GM12878 (cell line): ENCODE measurements around the gene YY1. TPM values are rescaled to one million over a fixed set of nuclear protein-coding genes. Genes with fewer than 3 reads are reported as not detected.

Source experiments
- CBFB ChIP-seq: IDR thresholded peaks from 2 replicates; pipeline ENCODE4 v1.6.1; 2016; ENCODE audit warnings: antibody characterized with exemption, low read depth
- CREB1 ChIP-seq: IDR thresholded peaks from 2 replicates; pipeline ENCODE4 v1.6.1; 2012; ENCODE audit warnings: low read depth, mild to moderate bottlenecking, inconsistent platforms
- ELK1 ChIP-seq: IDR thresholded peaks from 2 replicates; pipeline ENCODE4 v1.6.1; 2012; ENCODE audit warnings: low read depth, low read length, improper control_type of control experiment
- FOXK2 ChIP-seq: fragments of 450-650 bp; IDR thresholded peaks from 2 replicates; pipeline ENCODE4 v1.6.1; 2017; ENCODE audit warnings: mild to moderate bottlenecking, moderate library complexity
- KDM1A ChIP-seq: fragments of 200-600 bp; sonication (generic); IDR thresholded peaks from 2 replicates; pipeline ENCODE4 v1.6.1; 2016; ENCODE audit warnings: borderline replicate concordance
- MTA3 ChIP-seq: IDR thresholded peaks from 2 replicates; pipeline ENCODE4 v1.6.1; 2012; ENCODE audit warnings: low read length, inconsistent platforms, borderline replicate concordance
- NFIC ChIP-seq: IDR thresholded peaks from 2 replicates; pipeline ENCODE4 v1.6.1; 2012; ENCODE audit warnings: low read depth, mild to moderate bottlenecking, inconsistent platforms, low read length, moderate library complexity
- POLR2AphosphoS2 ChIP-seq: IDR thresholded peaks from 2 replicates; pipeline ENCODE4 v1.6.1; 2011; ENCODE audit warnings: low read depth, mild to moderate bottlenecking, low read length, improper control_type of control experiment, moderate library complexity
- POU2F2 ChIP-seq: IDR thresholded peaks from 3 replicates; pipeline ENCODE4 v1.6.1; 2011; ENCODE audit warnings: low read depth, mild to moderate bottlenecking, low read length, borderline replicate concordance
- RAD21 ChIP-seq: IDR thresholded peaks from 2 replicates; pipeline ENCODE4 v1.6.1; 2011; ENCODE audit warnings: mild to moderate bottlenecking, low read depth, low read length, moderate library complexity; ENCODE audit not compliant: insufficient read depth
- SMAD1 ChIP-seq: fragments of 450-650 bp; IDR thresholded peaks from 2 replicates; pipeline ENCODE4 v1.6.1; 2018; ENCODE audit warnings: mild to moderate bottlenecking, low read depth; ENCODE audit not compliant: partially characterized antibody
- STAT3 ChIP-seq: IDR thresholded peaks from 2 replicates; pipeline ENCODE4 v1.6.1; 2011; ENCODE audit warnings: low read depth, low read length, improper control_type of control experiment
- TAF1 ChIP-seq: IDR thresholded peaks from 2 replicates; pipeline ENCODE4 v1.6.1; 2011; ENCODE audit warnings: mild to moderate bottlenecking, low read depth, low read length, borderline replicate concordance
- USF2 ChIP-seq: IDR thresholded peaks from 2 replicates; pipeline ENCODE4 v1.6.1; 2011; ENCODE audit warnings: low read depth, low read length, improper control_type of control experiment, borderline replicate concordance
- YY1 ChIP-seq: IDR thresholded peaks from 2 replicates; pipeline ENCODE4 v1.6.1; 2011; ENCODE audit warnings: low read depth, mild to moderate bottlenecking, low read length
- ZNF217 ChIP-seq: fragments of 450-650 bp; IDR thresholded peaks from 2 replicates; pipeline ENCODE4 v1.6.1; 2017; ENCODE audit warnings: antibody characterized with exemption, mild to moderate bottlenecking
- polyA plus RNA-seq, 11 experiments: library from polyadenylated mRNA; depleted of rRNA in 4 of 11; unstranded in 6 of 11; stranded (reverse) in 5 of 11; fragments of >200 nt; fragmentation: Nextera tagmentation in 4 of 11; fragmentation: Illumina TruSeq in 1 of 11; extraction: Ambion mirVana in 4 of 11; extraction: Trizol in 1 of 11; gene quantifications; 1 replicate in 1 of 11; 2 replicates in 10 of 11; pipeline versions ENCODE4 v1.2.1 to v1.2.3, GENCODE V29; 2011 to 2016; ENCODE audit warnings: inconsistent platforms in 2 of 11, missing spikeins in 2 of 11, low read depth in 1 of 11
- total RNA-seq, 4 experiments: library from RNA; depleted of rRNA in 3 of 4; stranded (reverse); fragments of >200 nt in 3 of 4; fragmentation: Illumina TruSeq in 1 of 4; extraction: Trizol in 1 of 4; gene quantifications; 2 replicates each; pipeline versions ENCODE4 v1.2.1 to v1.2.3, GENCODE V29; 2013 to 2021
- TF ChIP-seq, protein P1 (sequence below): fragments of 450-650 bp; IDR thresholded peaks from 2 replicates; pipeline ENCODE4 v1.6.1; 2016; ENCODE audit warnings: mild to moderate bottlenecking, moderate library complexity, borderline replicate concordance
- TF ChIP-seq, protein P2 (sequence below): fragments of 450-650 bp; IDR thresholded peaks from 2 replicates; pipeline ENCODE4 v1.6.1; 2017; ENCODE audit warnings: mild to moderate bottlenecking, low read depth, inconsistent platforms; ENCODE audit not compliant: poor library complexity, severe bottlenecking
- TF ChIP-seq, protein P3 (sequence below): IDR thresholded peaks from 2 replicates; pipeline ENCODE4 v1.6.1; 2011; ENCODE audit warnings: low read depth, mild to moderate bottlenecking, low read length, moderate library complexity, borderline replicate concordance; ENCODE audit errors: extremely low read depth

Gene YY1
- total and polyA plus RNA-seq, 10 of the 15 experiments (the other 5 are each of a cell fraction or from before 2014, with no cell fraction given): 23.7 to 74.0 (median 39.9) TPM

- TF ChIP-seq, protein P1, sequence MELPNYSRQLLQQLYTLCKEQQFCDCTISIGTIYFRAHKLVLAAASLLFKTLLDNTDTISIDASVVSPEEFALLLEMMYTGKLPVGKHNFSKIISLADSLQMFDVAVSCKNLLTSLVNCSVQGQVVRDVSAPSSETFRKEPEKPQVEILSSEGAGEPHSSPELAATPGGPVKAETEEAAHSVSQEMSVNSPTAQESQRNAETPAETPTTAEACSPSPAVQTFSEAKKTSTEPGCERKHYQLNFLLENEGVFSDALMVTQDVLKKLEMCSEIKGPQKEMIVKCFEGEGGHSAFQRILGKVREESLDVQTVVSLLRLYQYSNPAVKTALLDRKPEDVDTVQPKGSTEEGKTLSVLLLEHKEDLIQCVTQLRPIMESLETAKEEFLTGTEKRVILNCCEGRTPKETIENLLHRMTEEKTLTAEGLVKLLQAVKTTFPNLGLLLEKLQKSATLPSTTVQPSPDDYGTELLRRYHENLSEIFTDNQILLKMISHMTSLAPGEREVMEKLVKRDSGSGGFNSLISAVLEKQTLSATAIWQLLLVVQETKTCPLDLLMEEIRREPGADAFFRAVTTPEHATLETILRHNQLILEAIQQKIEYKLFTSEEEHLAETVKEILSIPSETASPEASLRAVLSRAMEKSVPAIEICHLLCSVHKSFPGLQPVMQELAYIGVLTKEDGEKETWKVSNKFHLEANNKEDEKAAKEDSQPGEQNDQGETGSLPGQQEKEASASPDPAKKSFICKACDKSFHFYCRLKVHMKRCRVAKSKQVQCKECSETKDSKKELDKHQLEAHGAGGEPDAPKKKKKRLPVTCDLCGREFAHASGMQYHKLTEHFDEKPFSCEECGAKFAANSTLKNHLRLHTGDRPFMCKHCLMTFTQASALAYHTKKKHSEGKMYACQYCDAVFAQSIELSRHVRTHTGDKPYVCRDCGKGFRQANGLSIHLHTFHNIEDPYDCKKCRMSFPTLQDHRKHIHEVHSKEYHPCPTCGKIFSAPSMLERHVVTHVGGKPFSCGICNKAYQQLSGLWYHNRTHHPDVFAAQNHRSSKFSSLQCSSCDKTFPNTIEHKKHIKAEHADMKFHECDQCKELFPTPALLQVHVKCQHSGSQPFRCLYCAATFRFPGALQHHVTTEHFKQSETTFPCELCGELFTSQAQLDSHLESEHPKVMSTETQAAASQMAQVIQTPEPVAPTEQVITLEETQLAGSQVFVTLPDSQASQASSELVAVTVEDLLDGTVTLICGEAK: peak; percentile 89
- TF ChIP-seq, protein P2, sequence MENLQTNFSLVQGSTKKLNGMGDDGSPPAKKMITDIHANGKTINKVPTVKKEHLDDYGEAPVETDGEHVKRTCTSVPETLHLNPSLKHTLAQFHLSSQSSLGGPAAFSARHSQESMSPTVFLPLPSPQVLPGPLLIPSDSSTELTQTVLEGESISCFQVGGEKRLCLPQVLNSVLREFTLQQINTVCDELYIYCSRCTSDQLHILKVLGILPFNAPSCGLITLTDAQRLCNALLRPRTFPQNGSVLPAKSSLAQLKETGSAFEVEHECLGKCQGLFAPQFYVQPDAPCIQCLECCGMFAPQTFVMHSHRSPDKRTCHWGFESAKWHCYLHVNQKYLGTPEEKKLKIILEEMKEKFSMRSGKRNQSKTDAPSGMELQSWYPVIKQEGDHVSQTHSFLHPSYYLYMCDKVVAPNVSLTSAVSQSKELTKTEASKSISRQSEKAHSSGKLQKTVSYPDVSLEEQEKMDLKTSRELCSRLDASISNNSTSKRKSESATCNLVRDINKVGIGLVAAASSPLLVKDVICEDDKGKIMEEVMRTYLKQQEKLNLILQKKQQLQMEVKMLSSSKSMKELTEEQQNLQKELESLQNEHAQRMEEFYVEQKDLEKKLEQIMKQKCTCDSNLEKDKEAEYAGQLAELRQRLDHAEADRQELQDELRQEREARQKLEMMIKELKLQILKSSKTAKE: no peak
- TF ChIP-seq, protein P3, sequence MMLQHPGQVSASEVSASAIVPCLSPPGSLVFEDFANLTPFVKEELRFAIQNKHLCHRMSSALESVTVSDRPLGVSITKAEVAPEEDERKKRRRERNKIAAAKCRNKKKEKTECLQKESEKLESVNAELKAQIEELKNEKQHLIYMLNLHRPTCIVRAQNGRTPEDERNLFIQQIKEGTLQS: no peak
- TF ChIP-seq SMAD1: no peak
- no peak for TF ChIP-seq USF2
- 0 out of 2 replicates have a peak, but pooled peaks have one; percentile 60 for TF ChIP-seq ZNF217
- TF ChIP-seq TAF1: peak; percentile 81; the same call in 1 of the 2 replicates
- TF ChIP-seq YY1: peak; percentile 80
- TF ChIP-seq CBFB: no peak
- no peak for TF ChIP-seq FOXK2
- no peak for TF ChIP-seq STAT3
- TF ChIP-seq POLR2AphosphoS2: no peak; the same call in 1 of the 2 replicates
- no peak for TF ChIP-seq NFIC
- 0 out of 3 replicates have a peak, but pooled peaks have one; percentile 55 for TF ChIP-seq POU2F2
- TF ChIP-seq MTA3: no peak
- no peak for TF ChIP-seq KDM1A
- no peak for TF ChIP-seq RAD21
- no peak for TF ChIP-seq CREB1
- no peak for TF ChIP-seq ELK1
These were observed 1.1 kb upstream of the YY1 start (continued) for GRCh38 chr14:100237735-100238418.
